LNCaP clone FGC (cell line): Measurements from ENCODE around the gene FGF10.

Source experiments
- DNase-seq: peaks from one replicate; pipeline ENCODE4 v3.0.0-alpha.2; 2011; ENCODE audit warnings: low read depth
- H3K4me3 ChIP-seq: 2 replicates; pipeline ENCODE4 v1.5.1; 2011; ENCODE audit warnings: mild to moderate bottlenecking, low read depth, low read length, control low read depth
- TF ChIP-seq, protein P1 (sequence below): IDR thresholded peaks from 2 replicates; pipeline ENCODE4 v1.5.1; 2012; ENCODE audit warnings: mild to moderate bottlenecking; ENCODE audit not compliant: control insufficient read depth, insufficient read depth; ENCODE audit errors: extremely low read depth

Gene FGF10

DNA sequence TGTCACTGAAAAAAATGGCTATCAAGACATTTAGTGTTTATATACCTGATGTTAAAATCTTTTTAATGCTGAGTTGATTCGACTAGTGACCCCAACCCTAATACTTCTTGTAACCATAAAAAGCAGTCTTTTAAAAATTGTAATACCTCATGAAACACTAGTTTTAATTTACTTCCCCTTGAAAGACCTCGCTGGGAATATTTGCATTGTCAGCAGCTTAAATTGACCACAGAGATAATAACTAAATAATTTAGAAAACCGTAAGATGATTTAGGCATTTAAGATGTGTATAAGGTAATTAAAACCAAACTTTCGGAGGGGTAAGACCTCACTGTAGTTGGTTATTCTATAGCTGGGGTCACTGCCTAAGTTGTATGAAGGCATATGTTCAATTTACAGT, 89.8 kb downstream of the FGF10 start:
- no peak overlapping the region for H3K4me3 ChIP-seq
- DNase-seq = no peak
- TF ChIP-seq, protein P1, sequence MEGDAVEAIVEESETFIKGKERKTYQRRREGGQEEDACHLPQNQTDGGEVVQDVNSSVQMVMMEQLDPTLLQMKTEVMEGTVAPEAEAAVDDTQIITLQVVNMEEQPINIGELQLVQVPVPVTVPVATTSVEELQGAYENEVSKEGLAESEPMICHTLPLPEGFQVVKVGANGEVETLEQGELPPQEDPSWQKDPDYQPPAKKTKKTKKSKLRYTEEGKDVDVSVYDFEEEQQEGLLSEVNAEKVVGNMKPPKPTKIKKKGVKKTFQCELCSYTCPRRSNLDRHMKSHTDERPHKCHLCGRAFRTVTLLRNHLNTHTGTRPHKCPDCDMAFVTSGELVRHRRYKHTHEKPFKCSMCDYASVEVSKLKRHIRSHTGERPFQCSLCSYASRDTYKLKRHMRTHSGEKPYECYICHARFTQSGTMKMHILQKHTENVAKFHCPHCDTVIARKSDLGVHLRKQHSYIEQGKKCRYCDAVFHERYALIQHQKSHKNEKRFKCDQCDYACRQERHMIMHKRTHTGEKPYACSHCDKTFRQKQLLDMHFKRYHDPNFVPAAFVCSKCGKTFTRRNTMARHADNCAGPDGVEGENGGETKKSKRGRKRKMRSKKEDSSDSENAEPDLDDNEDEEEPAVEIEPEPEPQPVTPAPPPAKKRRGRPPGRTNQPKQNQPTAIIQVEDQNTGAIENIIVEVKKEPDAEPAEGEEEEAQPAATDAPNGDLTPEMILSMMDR = no peak

GRCh38 chr5:44294516-44294915, 94.7 kb downstream of the FGF10 start:
- H3K4me3 ChIP-seq = no peak overlapping the region
- TF ChIP-seq, protein P1 = no peak
- DNase-seq = no peak

- TF ChIP-seq, protein P1 = no peak
- DNase-seq = no peak
- no peak overlapping the region for H3K4me3 ChIP-seq
Observed at GRCh38 chr5:44292736-44293135, 96.5 kb downstream of the FGF10 start.

DNA sequence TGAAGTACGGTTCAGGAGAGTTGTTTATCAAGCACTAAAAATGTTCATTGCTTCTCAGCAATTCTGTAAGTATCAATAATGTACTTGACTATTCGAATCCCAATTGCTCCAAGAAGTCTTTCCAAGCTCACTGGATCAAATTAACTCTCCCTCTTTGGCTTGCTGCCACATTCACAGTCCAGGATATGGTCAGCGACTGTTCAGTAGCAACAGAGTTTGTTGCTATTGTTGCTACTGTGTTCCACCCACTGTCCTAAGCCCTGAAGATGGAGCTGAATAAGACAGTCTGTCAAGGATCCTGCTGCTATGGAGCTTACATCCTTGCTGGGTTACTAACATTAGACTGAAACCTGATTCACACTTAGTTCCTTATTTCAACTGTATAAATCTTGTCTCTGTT, 110.8 kb downstream of the FGF10 start:
- no peak overlapping the region for H3K4me3 ChIP-seq
- TF ChIP-seq, protein P1 = no peak
- no peak for DNase-seq

GRCh38 chr5:44275908-44276307, 113.3 kb downstream of the FGF10 start:
- TF ChIP-seq, protein P1 = no peak
- DNase-seq = no peak
- no peak overlapping the region for H3K4me3 ChIP-seq

- no peak for DNase-seq
- no peak overlapping the region for H3K4me3 ChIP-seq
- TF ChIP-seq, protein P1 = no peak
Observed at GRCh38 chr5:44275329-44275728, 113.9 kb downstream of the FGF10 start.

- TF ChIP-seq, protein P1 = no peak
- DNase-seq = no peak
Observed at GRCh38 chr5:44267909-44268308, 121.3 kb downstream of the FGF10 start.

More at GRCh38 chr5:44267909-44268308, 121.3 kb downstream of the FGF10 start:
- H3K4me3 ChIP-seq = no peak overlapping the region
